Upper lobe of right lung (tissue), 1 donor: ENCODE data around the gene IGFL3. TPM values are rescaled to one million over a fixed set of nuclear protein-coding genes. Genes with fewer than 3 reads are reported as not detected.

Source experiments
- ATAC-seq: fragments of 200-7000 bp; cut with Tn5 transposase; one replicate; pipeline ENCODE4 v1.9.1; 2020; ENCODE audit warnings: mild to moderate bottlenecking, moderate library complexity
- DNase-seq: peaks from one replicate; pipeline ENCODE4 v3.0.0-alpha.2; 2020
- H3K27ac ChIP-seq: fragments of 200-600 bp; one replicate; pipeline ENCODE4 v1.8.0; 2022
- H3K27me3 ChIP-seq: fragments of 200-600 bp; one replicate; pipeline ENCODE4 v1.8.0; 2022; ENCODE audit warnings: mild to moderate bottlenecking
- H3K36me3 ChIP-seq: fragments of 200-600 bp; one replicate; pipeline ENCODE4 v1.8.0; 2022
- H3K4me1 ChIP-seq: fragments of 200-600 bp; one replicate; pipeline ENCODE4 v1.8.0; 2022
- H3K4me3 ChIP-seq: fragments of 200-600 bp; one replicate; pipeline ENCODE4 v1.8.0; 2022; ENCODE audit warnings: mild to moderate bottlenecking
- H3K9me3 ChIP-seq: fragments of 200-600 bp; one replicate; pipeline ENCODE4 v1.8.0; 2022
- CTCF ChIP-seq: fragments of 200-600 bp; IDR thresholded peaks from one replicate; pipeline ENCODE4 v1.8.0; 2022; ENCODE audit warnings: antibody characterized with exemption
- intact Hi-C: fragments of 100-400 bp; cut with DNase I; formaldehyde crosslinking; loops from one replicate; pipeline ENCODE4 v1.11.0; 2022
- total RNA-seq: library from RNA; stranded (reverse); fragmentation: NEBNext Ultra II Directional; extraction: Animal tissue kit (Norgen Biotek cat#: 25700); gene quantifications from one replicate; pipeline ENCODE4 v1.2.1, GENCODE V29; 2021
- donor health status: DM: no; HTN: yes; CAD: no; lungs with severe emphysema.

Gene IGFL3
- total RNA-seq, 1 donor from 2014 or later = not detected

GRCh38 chr19:46159418-46160232 is 35.1 kb upstream of the IGFL3 start:
- H3K4me1 ChIP-seq = no peaks in the 10 kb centered on the region
- DNase-seq (no peak), ATAC-seq (no peak)
- no peak for TF ChIP-seq CTCF
- no peak overlapping the region for H3K4me3 ChIP-seq
- no peaks in the 10 kb centered on the region for H3K36me3 ChIP-seq
- intact Hi-C loops = no loop called here
- H3K27ac ChIP-seq = no peak overlapping the region
- peaks cover 8% of the 10 kb centered on the region for H3K27me3 ChIP-seq
- H3K9me3 ChIP-seq = no peaks in the 10 kb centered on the region

- no peak for TF ChIP-seq CTCF
- Histone ChIP-seq H3K4me3 (no peak overlapping the region), H3K27ac (no peak overlapping the region), H3K9me3 (no peaks in the 10 kb centered on the region), H3K27me3 (peaks cover 8% of the 10 kb centered on the region), H3K4me1 (no peaks in the 10 kb centered on the region), H3K36me3 (no peaks in the 10 kb centered on the region)
- no peak for DNase-seq
- intact Hi-C loops = no loop called here
- no peak for ATAC-seq
Observed at GRCh38 chr19:46155237-46155636, 30.7 kb upstream of the IGFL3 start.

GRCh38 chr19:46150606-46151005 is 26.1 kb upstream of the IGFL3 start:
- Histone ChIP-seq H3K9me3 (no peaks in the 10 kb centered on the region), H3K4me1 (no peaks in the 10 kb centered on the region), H3K4me3 (no peak overlapping the region), H3K27ac (no peak overlapping the region), H3K36me3 (no peaks in the 10 kb centered on the region), H3K27me3 (peaks cover 9% of the 10 kb centered on the region)
- no peak for ATAC-seq
- no peak for TF ChIP-seq CTCF
- no peak for DNase-seq
- intact Hi-C loops = no loop called here

GRCh38 chr19:46147791-46148288 is 23.4 kb upstream of the IGFL3 start, which contains the start of gene IGFL2:
Gene IGFL2 (plus strand): TSS chr19:46148238. CDS start chr19:46148279, 41 bp downstream.
- DNase-seq (no peak), ATAC-seq (peak; percentile 15)
- intact Hi-C loops = no loop called here
- H3K4me1 ChIP-seq = no peaks in the 10 kb centered on the region
- TF ChIP-seq CTCF = no peak
- peaks cover 4% of the 10 kb centered on the region for H3K27me3 ChIP-seq
- no peaks in the 10 kb centered on the region for H3K36me3 ChIP-seq
- H3K4me3 ChIP-seq = no peak within 1 kb of the TSS
- no peaks in the 10 kb centered on the region for H3K9me3 ChIP-seq
- no peak within 1 kb of the TSS for H3K27ac ChIP-seq

GRCh38 chr19:46147166-46147740 is 22.8 kb upstream of the IGFL3 start:
- H3K36me3 ChIP-seq = no peaks in the 10 kb centered on the region
- no peaks in the 10 kb centered on the region for H3K9me3 ChIP-seq
- no peaks in the 10 kb centered on the region for H3K4me1 ChIP-seq
- TF ChIP-seq CTCF = no peak
- no peak overlapping the region for H3K4me3 ChIP-seq
- H3K27ac ChIP-seq = no peak overlapping the region
- DNase-seq (no peak), ATAC-seq (no peak)
- H3K27me3 ChIP-seq = peaks cover 4% of the 10 kb centered on the region
- intact Hi-C loops = no loop called here
